H9 (cell line): ENCODE results near the gene ENPP1. TPM values are rescaled to one million over a fixed set of nuclear protein-coding genes. Genes with fewer than 3 reads are reported as not detected.

Source experiments
- DNase-seq: peaks from one replicate; pipeline ENCODE4 v3.0.0-alpha.2; 2017
- H2AFZ ChIP-seq: one replicate; pipeline ENCODE4 v1.6.1; 2013; ENCODE audit warnings: mild to moderate bottlenecking, low read length, control low read depth, moderate library complexity
- H2AK5ac ChIP-seq: 2 replicates; pipeline ENCODE4 v1.6.1; 2013; ENCODE audit warnings: low read length, control low read depth, mixed read lengths; ENCODE audit not compliant: insufficient read length
- H2BK120ac ChIP-seq: one replicate; pipeline ENCODE4 v1.6.1; 2013; ENCODE audit warnings: low read depth, mild to moderate bottlenecking, low read length, control low read depth, inconsistent platforms; ENCODE audit not compliant: poor library complexity, severe bottlenecking
- H2BK12ac ChIP-seq: 2 replicates; pipeline ENCODE4 v1.6.1; 2013; ENCODE audit warnings: low read length, control low read depth, mixed read lengths, low read depth; ENCODE audit not compliant: insufficient read length
- H2BK15ac ChIP-seq: 2 replicates; pipeline ENCODE4 v1.6.1; 2013; ENCODE audit warnings: low read depth, low read length, control low read depth
- H2BK20ac ChIP-seq: one replicate; pipeline ENCODE4 v1.6.1; 2013; ENCODE audit warnings: low read depth, mild to moderate bottlenecking, low read length, control low read depth, inconsistent platforms; ENCODE audit not compliant: poor library complexity, severe bottlenecking
- H2BK5ac ChIP-seq: 2 replicates; pipeline ENCODE4 v1.6.1; 2013; ENCODE audit warnings: low read length, control low read depth, mixed read lengths; ENCODE audit not compliant: insufficient read length
- H3K14ac ChIP-seq: 2 replicates; pipeline ENCODE4 v1.6.1; 2013; ENCODE audit warnings: low read length, control low read depth; ENCODE audit not compliant: insufficient read depth
- H3K18ac ChIP-seq: 2 replicates; pipeline ENCODE4 v1.6.1; 2013; ENCODE audit warnings: low read depth, mild to moderate bottlenecking, mixed read lengths, low read length, control low read depth; ENCODE audit not compliant: insufficient read length
- H3K23ac ChIP-seq: 2 replicates; pipeline ENCODE4 v1.6.1; 2013; ENCODE audit warnings: low read length, control low read depth, mixed read lengths, low read depth; ENCODE audit not compliant: insufficient read length
- H3K23me2 ChIP-seq: 2 replicates; pipeline ENCODE4 v1.6.1; 2013; ENCODE audit warnings: low read depth, mild to moderate bottlenecking, mixed read lengths, low read length, control low read depth; ENCODE audit not compliant: insufficient read length, poor library complexity, severe bottlenecking
- H3K27ac ChIP-seq: 2 replicates; pipeline ENCODE4 v1.5.1; 2013; ENCODE audit warnings: low read length, control low read depth, mixed read lengths, low read depth; ENCODE audit not compliant: insufficient read length
- H3K27me3 ChIP-seq: 2 replicates; pipeline ENCODE4 v1.6.1; 2013; ENCODE audit warnings: low read length, control low read depth, inconsistent platforms; ENCODE audit not compliant: insufficient read depth
- H3K4ac ChIP-seq: 2 replicates; pipeline ENCODE4 v1.6.1; 2013; ENCODE audit warnings: low read depth, mild to moderate bottlenecking, control low read depth, inconsistent platforms, low read length, moderate library complexity
- H3K4me1 ChIP-seq: 2 replicates; pipeline ENCODE4 v1.6.1; 2013; ENCODE audit warnings: low read length, control low read depth, inconsistent platforms; ENCODE audit not compliant: insufficient read depth
- H3K4me2 ChIP-seq: 2 replicates; pipeline ENCODE4 v1.6.1; 2013; ENCODE audit warnings: low read length, control low read depth, mixed read lengths; ENCODE audit not compliant: insufficient read length, insufficient read depth
- H3K56ac ChIP-seq: 2 replicates; pipeline ENCODE4 v1.6.1; 2013; ENCODE audit warnings: low read depth, mild to moderate bottlenecking, mixed read lengths, low read length, control low read depth; ENCODE audit not compliant: insufficient read length
- H3K79me1 ChIP-seq: 2 replicates; pipeline ENCODE4 v1.6.1; 2013; ENCODE audit warnings: low read depth, mild to moderate bottlenecking, moderate library complexity, low read length, control low read depth, inconsistent platforms; ENCODE audit not compliant: insufficient read depth, poor library complexity, severe bottlenecking
- H3K79me2 ChIP-seq: 2 replicates; pipeline ENCODE4 v1.6.1; 2013; ENCODE audit warnings: low read length, control low read depth, inconsistent platforms; ENCODE audit not compliant: insufficient read depth
- H3K9ac ChIP-seq: 2 replicates; pipeline ENCODE4 v1.6.1; 2013; ENCODE audit warnings: low read length, control low read depth, mixed read lengths; ENCODE audit not compliant: insufficient read length; ENCODE audit errors: extremely low read depth
- H3K9me3 ChIP-seq: one replicate; pipeline ENCODE4 v1.6.1; 2013; ENCODE audit warnings: low read depth, low read length, inconsistent platforms; ENCODE audit not compliant: control insufficient read depth
- H3T11ph ChIP-seq: one replicate; pipeline ENCODE4 v1.6.1; 2013; ENCODE audit warnings: mild to moderate bottlenecking, low read length, control low read depth, inconsistent platforms
- H4K20me1 ChIP-seq: one replicate; pipeline ENCODE4 v1.6.1; 2013; ENCODE audit not compliant: control insufficient read depth, insufficient read length, insufficient read depth
- H4K5ac ChIP-seq: 2 replicates; pipeline ENCODE4 v1.6.1; 2013; ENCODE audit warnings: low read depth, mild to moderate bottlenecking, mixed read lengths, low read length, control low read depth; ENCODE audit not compliant: insufficient read length
- H4K8ac ChIP-seq: replicated peaks from 2 replicates; pipeline ENCODE4 v1.6.1; 2013; ENCODE audit warnings: low read length, control low read depth, mixed read lengths, low read depth; ENCODE audit not compliant: insufficient read length
- H4K91ac ChIP-seq: 2 replicates; pipeline ENCODE4 v1.6.1; 2013; ENCODE audit warnings: low read depth, mild to moderate bottlenecking, moderate library complexity, mixed read lengths, low read length, control low read depth; ENCODE audit not compliant: insufficient read length
- H3K27ac Mint-ChIP-seq, 3 experiments: 2 replicates in 2 of 3; 3 replicates in 1 of 3; pipeline ENCODE4 v1.8.0; 2020 to 2021; ENCODE audit warnings: mixed read lengths in 3 of 3, mild to moderate bottlenecking in 1 of 3, moderate library complexity in 1 of 3
- H3K27me3 Mint-ChIP-seq: 2 replicates; pipeline ENCODE4 v1.8.0; 2021; ENCODE audit warnings: low read depth, mild to moderate bottlenecking, moderate library complexity, mixed read lengths
- H3K36me3 Mint-ChIP-seq, 3 experiments: 2 replicates in 2 of 3; 3 replicates in 1 of 3; pipeline ENCODE4 v1.8.0; 2020 to 2021; ENCODE audit warnings: low read depth in 3 of 3, mixed read lengths in 3 of 3; ENCODE audit not compliant: insufficient read depth in 1 of 3
- H3K4me1 Mint-ChIP-seq, 2 experiments: 2 replicates each; pipeline ENCODE4 v1.8.0; 2020; ENCODE audit warnings: mixed read lengths in 2 of 2
- H3K4me3 Mint-ChIP-seq, 2 experiments: 2 replicates in 1 of 2; 3 replicates in 1 of 2; pipeline ENCODE4 v1.8.0; 2020 to 2021; ENCODE audit warnings: mild to moderate bottlenecking in 2 of 2, mixed read lengths in 2 of 2, moderate library complexity in 1 of 2
- H3K9me3 Mint-ChIP-seq, 2 experiments: 2 replicates in 1 of 2; 3 replicates in 1 of 2; pipeline ENCODE4 v1.8.0; 2020; ENCODE audit warnings: mild to moderate bottlenecking in 2 of 2, mixed read lengths in 2 of 2, moderate library complexity in 1 of 2
- WGBS: extraction: QIAGEN DNeasy Blood & Tissue Kit; methylation state at CpG from one replicate; pipeline ENCODE4 v1.1.7; 2013; ENCODE audit warnings: missing lambda C conversion rate, low lambda C conversion rate, mixed read lengths; ENCODE audit not compliant: insufficient read length; ENCODE audit errors: extremely low coverage; 5-methylcytosine and 5-hydroxymethylcytosine counted together
- total RNA-seq: library from RNA; stranded (reverse); gene quantifications from 2 replicates; pipeline ENCODE4 v1.2.1, GENCODE V29; 2021
- TF ChIP-seq, protein P1 (sequence below): fragments of 200-600 bp; sonication (generic); conservative IDR thresholded peaks from 3 replicates; pipeline ENCODE4 v1.8.0; 2021; ENCODE audit warnings: antibody characterized with exemption, mild to moderate bottlenecking

ENPP1 gene
- total RNA-seq, 1 experiment from 2014 or later = 22.5 TPM

GRCh38 chr6:131780600-131780999 is 27.2 kb upstream of the ENPP1 start:
- no peak for DNase-seq

More at GRCh38 chr6:131780600-131780999, 27.2 kb upstream of the ENPP1 start:
- H3K27me3 ChIP-seq = 0 out of 2 replicates have a peak, but pooled peaks cover 2% of the 10 kb centered on the region
- H3K9ac ChIP-seq = no peak overlapping the region
- H3K9me3 ChIP-seq = no peaks in the 10 kb centered on the region
- no peaks in the 10 kb centered on the region for H3K79me1 ChIP-seq
- H3K79me2 ChIP-seq = no peaks in the 10 kb centered on the region
- no peak overlapping the region for H4K8ac ChIP-seq
- H3K56ac ChIP-seq = no peak overlapping the region
- no peak overlapping the region for H2BK120ac ChIP-seq
- no peaks in the 10 kb centered on the region for H3K9me3 Mint-ChIP-seq
- H3K4me3 Mint-ChIP-seq = no peak overlapping the region
- H3K36me3 Mint-ChIP-seq = no peaks in the 10 kb centered on the region
- peaks cover 0 to 3% of the 10 kb centered on the region in 2 experiments; a peak in 1 of 4 replicates for H3K4me1 Mint-ChIP-seq
- H3K27ac ChIP-seq = no peak overlapping the region
- H3K14ac ChIP-seq = no peak overlapping the region
- no peak overlapping the region for H2BK15ac ChIP-seq
- no peak overlapping the region for H2AK5ac ChIP-seq
- no peak overlapping the region for H3K27ac Mint-ChIP-seq
- H3K4me1 ChIP-seq = no peaks in the 10 kb centered on the region
- no peak overlapping the region for H3T11ph ChIP-seq
- H3K27me3 Mint-ChIP-seq = peaks cover 15% of the 10 kb centered on the region
- H3K4ac ChIP-seq = no peak overlapping the region
- WGBS = no CpG with 5 or more reads among the region's 11 CpGs
- no peaks in the 10 kb centered on the region for H4K20me1 ChIP-seq
- H3K4me2 ChIP-seq = no peak overlapping the region
- no peak overlapping the region for H3K23ac ChIP-seq
- TF ChIP-seq, protein P1, sequence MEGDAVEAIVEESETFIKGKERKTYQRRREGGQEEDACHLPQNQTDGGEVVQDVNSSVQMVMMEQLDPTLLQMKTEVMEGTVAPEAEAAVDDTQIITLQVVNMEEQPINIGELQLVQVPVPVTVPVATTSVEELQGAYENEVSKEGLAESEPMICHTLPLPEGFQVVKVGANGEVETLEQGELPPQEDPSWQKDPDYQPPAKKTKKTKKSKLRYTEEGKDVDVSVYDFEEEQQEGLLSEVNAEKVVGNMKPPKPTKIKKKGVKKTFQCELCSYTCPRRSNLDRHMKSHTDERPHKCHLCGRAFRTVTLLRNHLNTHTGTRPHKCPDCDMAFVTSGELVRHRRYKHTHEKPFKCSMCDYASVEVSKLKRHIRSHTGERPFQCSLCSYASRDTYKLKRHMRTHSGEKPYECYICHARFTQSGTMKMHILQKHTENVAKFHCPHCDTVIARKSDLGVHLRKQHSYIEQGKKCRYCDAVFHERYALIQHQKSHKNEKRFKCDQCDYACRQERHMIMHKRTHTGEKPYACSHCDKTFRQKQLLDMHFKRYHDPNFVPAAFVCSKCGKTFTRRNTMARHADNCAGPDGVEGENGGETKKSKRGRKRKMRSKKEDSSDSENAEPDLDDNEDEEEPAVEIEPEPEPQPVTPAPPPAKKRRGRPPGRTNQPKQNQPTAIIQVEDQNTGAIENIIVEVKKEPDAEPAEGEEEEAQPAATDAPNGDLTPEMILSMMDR = no peak
- no peak overlapping the region for H3K18ac ChIP-seq
- no peak overlapping the region for H4K5ac ChIP-seq
- no peak overlapping the region for H2BK20ac ChIP-seq
- H3K23me2 ChIP-seq = peaks cover 2% of the 10 kb centered on the region
- no peak overlapping the region for H2BK12ac ChIP-seq
- H4K91ac ChIP-seq = no peak overlapping the region
- H2AFZ ChIP-seq = no peak overlapping the region
- no peak overlapping the region for H2BK5ac ChIP-seq
